Trophoblast cell (in vitro differentiated cells and primary cell): Measurements from ENCODE around the gene PLB1.

Source experiments
- DNase-seq, 2 donors: peaks; one replicate each; pipeline ENCODE4 v3.0.0-alpha.2; 2016
- H2AFZ ChIP-seq: 2 replicates; pipeline ENCODE4 v1.6.1; 2013; ENCODE audit warnings: low read length, moderate library complexity, mild to moderate bottlenecking; ENCODE audit not compliant: insufficient read depth, poor library complexity
- H2AK5ac ChIP-seq: 2 replicates; pipeline ENCODE4 v1.6.1; 2013; ENCODE audit warnings: mild to moderate bottlenecking, low read length
- H2BK120ac ChIP-seq: 2 replicates; pipeline ENCODE4 v1.6.1; 2013; ENCODE audit warnings: low read length, mild to moderate bottlenecking, moderate library complexity; ENCODE audit not compliant: insufficient read depth, poor library complexity
- H2BK12ac ChIP-seq: 2 replicates; pipeline ENCODE4 v1.6.1; 2013; ENCODE audit warnings: mild to moderate bottlenecking, low read length, moderate library complexity
- H2BK5ac ChIP-seq: 2 replicates; pipeline ENCODE4 v1.6.1; 2013; ENCODE audit warnings: low read length, low read depth, moderate library complexity, mild to moderate bottlenecking; ENCODE audit not compliant: poor library complexity
- H3K14ac ChIP-seq: 2 replicates; pipeline ENCODE4 v1.6.1; 2013; ENCODE audit warnings: mild to moderate bottlenecking, low read length
- H3K18ac ChIP-seq: 2 replicates; pipeline ENCODE4 v1.6.1; 2013; ENCODE audit warnings: mild to moderate bottlenecking, low read length
- H3K23ac ChIP-seq: 2 replicates; pipeline ENCODE4 v1.6.1; 2013; ENCODE audit warnings: low read length
- H3K27ac ChIP-seq: 2 replicates; pipeline ENCODE4 v1.5.1; 2013; ENCODE audit warnings: low read depth, mild to moderate bottlenecking, inconsistent platforms, low read length, moderate library complexity
- H3K27me3 ChIP-seq: 2 replicates; pipeline ENCODE4 v1.6.1; 2013; ENCODE audit warnings: inconsistent platforms, mild to moderate bottlenecking, low read length, moderate library complexity; ENCODE audit not compliant: insufficient read depth
- H3K36me3 ChIP-seq, 2 experiments: 1 replicate in 1 of 2; 2 replicates in 1 of 2; pipeline ENCODE4 v1.6.1; 2013; ENCODE audit warnings: low read length in 2 of 2, mild to moderate bottlenecking in 2 of 2, moderate library complexity in 1 of 2; ENCODE audit not compliant: insufficient read depth in 2 of 2, control insufficient read depth in 1 of 2
- H3K4ac ChIP-seq: 2 replicates; pipeline ENCODE4 v1.6.1; 2013; ENCODE audit warnings: low read depth, mild to moderate bottlenecking, low read length, moderate library complexity
- H3K4me1 ChIP-seq, 2 experiments: 1 replicate in 1 of 2; 2 replicates in 1 of 2; pipeline ENCODE4 v1.6.1; 2013; ENCODE audit warnings: low read length in 2 of 2, mild to moderate bottlenecking in 2 of 2, moderate library complexity in 1 of 2; ENCODE audit not compliant: insufficient read depth in 2 of 2, control insufficient read depth in 1 of 2
- H3K4me2 ChIP-seq: 2 replicates; pipeline ENCODE4 v1.6.1; 2013; ENCODE audit warnings: inconsistent platforms, mild to moderate bottlenecking, low read length, moderate library complexity
- H3K4me3 ChIP-seq: 2 replicates; pipeline ENCODE4 v1.5.1; 2013; ENCODE audit warnings: mild to moderate bottlenecking, low read depth, low read length, inconsistent platforms
- H3K79me1 ChIP-seq: one replicate; pipeline ENCODE4 v1.6.1; 2013; ENCODE audit warnings: low read length
- H3K79me2 ChIP-seq: 2 replicates; pipeline ENCODE4 v1.6.1; 2013; ENCODE audit warnings: low read length, mild to moderate bottlenecking; ENCODE audit not compliant: control insufficient read depth, insufficient read depth, poor library complexity
- H3K9ac ChIP-seq: 2 replicates; pipeline ENCODE4 v1.6.1; 2013; ENCODE audit warnings: mild to moderate bottlenecking, low read length
- H3K9me3 ChIP-seq: 2 replicates; pipeline ENCODE4 v1.6.1; 2013; ENCODE audit warnings: low read depth, mild to moderate bottlenecking, control low read depth, inconsistent platforms, low read length; ENCODE audit not compliant: insufficient read depth
- H4K12ac ChIP-seq: 2 replicates; pipeline ENCODE4 v1.6.1; 2013; ENCODE audit warnings: low read depth, mild to moderate bottlenecking, low read length, moderate library complexity
- H4K8ac ChIP-seq: 2 replicates; pipeline ENCODE4 v1.6.1; 2013; ENCODE audit warnings: low read depth, mild to moderate bottlenecking, low read length, moderate library complexity
- H4K91ac ChIP-seq: one replicate; pipeline ENCODE4 v1.6.1; 2013; ENCODE audit warnings: low read depth, mild to moderate bottlenecking, low read length, moderate library complexity
- WGBS: extraction: QIAGEN DNeasy Blood & Tissue Kit; methylation state at CpG from one replicate; pipeline ENCODE4 v1.1.7; 2013; ENCODE audit warnings: missing lambda C conversion rate; ENCODE audit not compliant: insufficient read length, insufficient coverage; ENCODE audit errors: extremely low coverage; 5-methylcytosine and 5-hydroxymethylcytosine counted together

Gene PLB1

DNA sequence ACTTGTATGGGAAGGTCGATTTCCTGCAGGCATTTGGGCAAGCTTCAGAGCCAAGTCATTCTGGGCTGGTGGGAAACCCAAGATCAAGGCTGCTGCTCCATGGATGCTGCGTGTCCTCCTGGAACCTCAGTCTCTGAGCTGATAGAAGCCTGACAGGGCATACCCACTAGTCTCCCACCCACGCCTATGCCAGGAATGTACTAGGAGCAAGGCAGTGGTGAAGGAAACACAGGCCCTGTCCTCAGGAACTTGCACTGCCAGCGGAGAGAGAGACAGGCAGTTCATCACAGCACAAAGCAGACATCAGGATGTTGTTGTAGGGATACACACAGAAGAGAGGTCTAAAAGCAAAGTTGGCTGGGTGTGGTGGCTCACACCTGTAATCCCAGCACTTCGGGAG lies 84.2 kb downstream of the PLB1 start:
- Histone ChIP-seq H4K12ac (no peak overlapping the region), H3K14ac (no peak overlapping the region), H3K4me3 (no peak overlapping the region), H3K9me3 (no peaks in the 10 kb centered on the region), H2BK5ac (no peak overlapping the region), H3K18ac (no peak overlapping the region), H3K27me3 (no peaks in the 10 kb centered on the region), H2BK12ac (no peak overlapping the region), H3K4me2 (no peak overlapping the region), H3K27ac (no peak overlapping the region), H3K4ac (no peak overlapping the region), H4K91ac (no peak overlapping the region), H3K79me1 (peaks cover 7% of the 10 kb centered on the region), H2AFZ (no peak overlapping the region), H2AK5ac (no peak overlapping the region), H3K36me3 (no peaks in the 10 kb centered on the region), H4K8ac (no peak overlapping the region), H3K4me1 (peaks cover 12 to 13% of the 10 kb centered on the region in 2 experiments), H3K23ac (no peak overlapping the region), H3K79me2 (peaks cover 2% of the 10 kb centered on the region), H3K9ac (no peak overlapping the region), H2BK120ac (no peak overlapping the region)
- DNase-seq = no peak
- no CpG with 5 or more reads among the region's 5 CpGs for WGBS

DNA sequence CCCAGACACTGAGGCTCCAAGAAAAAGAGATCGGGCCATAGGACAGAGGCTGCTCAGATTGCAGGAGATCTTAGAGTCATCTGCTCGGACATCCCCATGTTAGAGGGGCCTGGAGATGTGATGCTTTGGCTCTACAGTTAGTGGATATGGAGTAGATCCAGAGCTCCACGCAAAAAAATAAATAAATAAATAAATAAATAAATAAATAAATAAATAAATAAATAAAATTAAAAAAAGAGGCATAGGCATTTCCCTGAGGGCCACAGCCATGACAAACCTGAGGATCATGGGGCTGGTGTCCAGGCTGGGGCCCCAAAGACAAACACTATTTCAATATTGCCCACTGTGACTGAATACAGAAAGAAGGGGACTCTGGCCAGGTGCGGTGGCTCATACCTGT lies 85.5 kb downstream of the PLB1 start:
- H3K9me3 ChIP-seq = no peaks in the 10 kb centered on the region
- no peak overlapping the region for H2BK12ac ChIP-seq
- H3K27ac ChIP-seq = no peak overlapping the region
- H3K4me1 ChIP-seq = peaks cover 12 to 13% of the 10 kb centered on the region in 2 experiments
- H3K4ac ChIP-seq = no peak overlapping the region
- peaks cover 2% of the 10 kb centered on the region for H3K79me2 ChIP-seq
- H3K23ac ChIP-seq = no peak overlapping the region
- no peak overlapping the region for H3K4me2 ChIP-seq
- DNase-seq = no peak
- no peak overlapping the region for H4K8ac ChIP-seq
- no peak overlapping the region for H3K4me3 ChIP-seq
- WGBS = no CpG with 5 or more reads among the region's 4 CpGs
- H3K36me3 ChIP-seq = no peaks in the 10 kb centered on the region
- peaks cover 7% of the 10 kb centered on the region for H3K79me1 ChIP-seq
- H3K9ac ChIP-seq = no peak overlapping the region
- no peaks in the 10 kb centered on the region for H3K27me3 ChIP-seq
- H2AFZ ChIP-seq = no peak overlapping the region
- H3K18ac ChIP-seq = no peak overlapping the region
- no peak overlapping the region for H2BK5ac ChIP-seq
- H3K14ac ChIP-seq = no peak overlapping the region
- H2AK5ac ChIP-seq = no peak overlapping the region
- no peak overlapping the region for H2BK120ac ChIP-seq
- H4K12ac ChIP-seq = no peak overlapping the region
- no peak overlapping the region for H4K91ac ChIP-seq

- H3K9ac ChIP-seq = no peak overlapping the region
- no peaks in the 10 kb centered on the region for H3K27me3 ChIP-seq
- H3K18ac ChIP-seq = no peak overlapping the region
- H2BK12ac ChIP-seq = no peak overlapping the region
- no peak overlapping the region for H2AK5ac ChIP-seq
- no peak overlapping the region for H2AFZ ChIP-seq
- WGBS = no CpG with 5 or more reads among the region's 6 CpGs
- H3K9me3 ChIP-seq = no peaks in the 10 kb centered on the region
- H4K91ac ChIP-seq = no peak overlapping the region
- no peak overlapping the region for H2BK5ac ChIP-seq
- no peak overlapping the region for H2BK120ac ChIP-seq
- no peak overlapping the region for H3K4me3 ChIP-seq
- H3K14ac ChIP-seq = no peak overlapping the region
- no peak overlapping the region for H3K23ac ChIP-seq
- no peak overlapping the region for H4K12ac ChIP-seq
- H3K79me1 ChIP-seq = peaks cover 7% of the 10 kb centered on the region
- H3K4ac ChIP-seq = no peak overlapping the region
- H3K4me1 ChIP-seq = peaks cover 12 to 13% of the 10 kb centered on the region in 2 experiments
- H3K36me3 ChIP-seq = no peaks in the 10 kb centered on the region
- H3K4me2 ChIP-seq = no peak overlapping the region
- H3K27ac ChIP-seq = no peak overlapping the region
- DNase-seq = no peak
- H3K79me2 ChIP-seq = peaks cover 2% of the 10 kb centered on the region
- no peak overlapping the region for H4K8ac ChIP-seq
Observed at GRCh38 chr2:28582152-28582551, 86.3 kb downstream of the PLB1 start.

- H4K12ac ChIP-seq = no peak overlapping the region
- no peak overlapping the region for H3K4ac ChIP-seq
- DNase-seq = no peak
- H3K4me3 ChIP-seq = no peak overlapping the region
- no peak overlapping the region for H2BK12ac ChIP-seq
- no peak overlapping the region for H2BK5ac ChIP-seq
- no peak overlapping the region for H4K8ac ChIP-seq
- no peak overlapping the region for H3K23ac ChIP-seq
- H3K18ac ChIP-seq = no peak overlapping the region
- peaks cover 12 to 13% of the 10 kb centered on the region in 2 experiments for H3K4me1 ChIP-seq
- peaks cover 7% of the 10 kb centered on the region for H3K79me1 ChIP-seq
- no peak overlapping the region for H4K91ac ChIP-seq
- WGBS = no CpG with 5 or more reads among the region's 5 CpGs
- H3K27ac ChIP-seq = no peak overlapping the region
- H2AK5ac ChIP-seq = no peak overlapping the region
- no peak overlapping the region for H3K9ac ChIP-seq
- no peaks in the 10 kb centered on the region for H3K9me3 ChIP-seq
- H3K36me3 ChIP-seq = no peaks in the 10 kb centered on the region
- no peaks in the 10 kb centered on the region for H3K27me3 ChIP-seq
- no peak overlapping the region for H2BK120ac ChIP-seq
- H3K79me2 ChIP-seq = peaks cover 2% of the 10 kb centered on the region
- H2AFZ ChIP-seq = no peak overlapping the region
- H3K14ac ChIP-seq = no peak overlapping the region
- H3K4me2 ChIP-seq = no peak overlapping the region
Observed at GRCh38 chr2:28582595-28582994, 86.7 kb downstream of the PLB1 start.
